Measurements from ENCODE around the gene CEP128.

Gene CEP128

DNA sequence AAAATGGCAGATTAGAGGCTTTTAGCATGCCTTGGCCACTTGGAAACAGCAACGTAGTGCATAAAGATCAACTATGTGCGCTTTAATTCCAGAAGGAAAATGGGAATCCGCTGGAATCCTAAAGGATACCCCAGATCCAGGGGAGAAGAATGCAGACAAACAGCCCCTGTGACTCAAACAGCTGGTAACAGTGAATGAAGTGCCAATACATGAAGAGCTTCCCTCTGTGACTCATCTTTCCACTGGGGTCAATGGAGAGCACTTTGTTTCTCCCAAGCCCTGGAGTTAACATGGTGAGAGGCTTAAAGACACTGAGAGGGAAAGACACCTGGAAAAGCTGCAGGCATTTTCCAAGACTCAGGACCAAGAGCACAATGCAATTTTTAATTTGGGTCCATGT lies 263.1 kb downstream of the CEP128 start (continued):
- no peak for TF ChIP-seq ZNF433 (tag by site-specific recombination; IDR thresholded peaks at IDR 0.05; ENCODE audit: low read depth)

GRCh38 chr14:80669426-80669825 lies 272.1 kb downstream of the CEP128 start:
- CTCF ChIA-PET: no interaction called here
- Histone ChIP-seq H3K4me1 (ENCODE audit: control insufficient read depth, insufficient read depth, low read length) (no peaks in the 10 kb centered on the region), H3K27ac (ENCODE audit: extremely low read depth, low read depth, low read length) (no peak overlapping the region), H3K4me3 (ENCODE audit: low read depth, low read length) (no peak overlapping the region), H3K9me3 (ENCODE audit: control insufficient read depth, insufficient read depth, low read depth, low read length) (no peaks in the 10 kb centered on the region), H3K36me3 (ENCODE audit: control insufficient read depth in 2 of 2, insufficient read depth in 1 of 2, low read length in 2 of 2) (no peaks in the 10 kb centered on the region)
- POLR2A ChIA-PET: no interaction called here
- TF ChIP-seq, protein P1, sequence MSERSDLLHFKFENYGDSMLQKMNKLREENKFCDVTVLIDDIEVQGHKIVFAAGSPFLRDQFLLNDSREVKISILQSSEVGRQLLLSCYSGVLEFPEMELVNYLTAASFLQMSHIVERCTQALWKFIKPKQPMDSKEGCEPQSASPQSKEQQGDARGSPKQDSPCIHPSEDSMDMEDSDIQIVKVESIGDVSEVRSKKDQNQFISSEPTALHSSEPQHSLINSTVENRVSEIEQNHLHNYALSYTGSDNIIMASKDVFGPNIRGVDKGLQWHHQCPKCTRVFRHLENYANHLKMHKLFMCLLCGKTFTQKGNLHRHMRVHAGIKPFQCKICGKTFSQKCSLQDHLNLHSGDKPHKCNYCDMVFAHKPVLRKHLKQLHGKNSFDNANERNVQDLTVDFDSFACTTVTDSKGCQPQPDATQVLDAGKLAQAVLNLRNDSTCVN (tag by site-specific recombination; optimal IDR thresholded peaks at IDR 0.05): no peak
- TF ChIP-seq KLF9 (tag by site-specific recombination; IDR thresholded peaks at IDR 0.05; ENCODE audit: low read depth): no peak
- TF ChIP-seq MYNN (tag by site-specific recombination; IDR thresholded peaks at IDR 0.05; ENCODE audit: borderline replicate concordance): no peak
- no peak for TF ChIP-seq ZNF202 (tag by site-specific recombination; IDR thresholded peaks at IDR 0.05; ENCODE audit: borderline replicate concordance)
- TF ChIP-seq, protein P2, sequence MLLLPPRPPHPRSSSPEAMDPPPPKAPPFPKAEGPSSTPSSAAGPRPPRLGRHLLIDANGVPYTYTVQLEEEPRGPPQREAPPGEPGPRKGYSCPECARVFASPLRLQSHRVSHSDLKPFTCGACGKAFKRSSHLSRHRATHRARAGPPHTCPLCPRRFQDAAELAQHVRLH (tag by site-specific recombination; IDR thresholded peaks at IDR 0.05): no peak
- TF ChIP-seq ZNF600 (tag by site-specific recombination; IDR thresholded peaks at IDR 0.05): no peak
- TF ChIP-seq ZIC2 (tag by site-specific recombination; IDR thresholded peaks at IDR 0.05): no peak
- TF ChIP-seq SETDB1 (IDR thresholded peaks at IDR 0.05; ENCODE audit: insufficient read length, low read length): no peak
- TF ChIP-seq, protein P3, sequence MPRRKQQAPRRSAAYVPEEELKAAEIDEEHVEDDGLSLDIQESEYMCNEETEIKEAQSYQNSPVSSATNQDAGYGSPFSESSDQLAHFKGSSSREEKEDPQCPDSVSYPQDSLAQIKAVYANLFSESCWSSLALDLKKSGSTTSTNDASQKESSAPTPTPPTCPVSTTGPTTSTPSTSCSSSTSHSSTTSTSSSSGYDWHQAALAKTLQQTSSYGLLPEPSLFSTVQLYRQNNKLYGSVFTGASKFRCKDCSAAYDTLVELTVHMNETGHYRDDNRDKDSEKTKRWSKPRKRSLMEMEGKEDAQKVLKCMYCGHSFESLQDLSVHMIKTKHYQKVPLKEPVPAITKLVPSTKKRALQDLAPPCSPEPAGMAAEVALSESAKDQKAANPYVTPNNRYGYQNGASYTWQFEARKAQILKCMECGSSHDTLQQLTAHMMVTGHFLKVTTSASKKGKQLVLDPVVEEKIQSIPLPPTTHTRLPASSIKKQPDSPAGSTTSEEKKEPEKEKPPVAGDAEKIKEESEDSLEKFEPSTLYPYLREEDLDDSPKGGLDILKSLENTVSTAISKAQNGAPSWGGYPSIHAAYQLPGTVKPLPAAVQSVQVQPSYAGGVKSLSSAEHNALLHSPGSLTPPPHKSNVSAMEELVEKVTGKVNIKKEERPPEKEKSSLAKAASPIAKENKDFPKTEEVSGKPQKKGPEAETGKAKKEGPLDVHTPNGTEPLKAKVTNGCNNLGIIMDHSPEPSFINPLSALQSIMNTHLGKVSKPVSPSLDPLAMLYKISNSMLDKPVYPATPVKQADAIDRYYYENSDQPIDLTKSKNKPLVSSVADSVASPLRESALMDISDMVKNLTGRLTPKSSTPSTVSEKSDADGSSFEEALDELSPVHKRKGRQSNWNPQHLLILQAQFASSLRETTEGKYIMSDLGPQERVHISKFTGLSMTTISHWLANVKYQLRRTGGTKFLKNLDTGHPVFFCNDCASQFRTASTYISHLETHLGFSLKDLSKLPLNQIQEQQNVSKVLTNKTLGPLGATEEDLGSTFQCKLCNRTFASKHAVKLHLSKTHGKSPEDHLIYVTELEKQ (tag by site-specific recombination; IDR thresholded peaks at IDR 0.05; ENCODE audit: borderline replicate concordance): no peak
- no peak for TF ChIP-seq ZNF132 (tag by site-specific recombination; IDR thresholded peaks at IDR 0.05; ENCODE audit: borderline replicate concordance)
- no peak for TF ChIP-seq ZNF350 (tag by site-specific recombination; IDR thresholded peaks at IDR 0.05)
- TF ChIP-seq ZNF530 (tag by site-specific recombination; IDR thresholded peaks at IDR 0.05; ENCODE audit: low read depth): no peak
- TF ChIP-seq ZNF629 (tag by site-specific recombination; IDR thresholded peaks at IDR 0.05): no peak
- TF ChIP-seq ZBTB20 (tag by site-specific recombination; IDR thresholded peaks at IDR 0.05): no peak
- no peak for TF ChIP-seq ATF2 (tag by site-specific recombination; IDR thresholded peaks at IDR 0.05; ENCODE audit: low read depth)
- no peak for TF ChIP-seq ZFP3 (tag by site-specific recombination; IDR thresholded peaks at IDR 0.05; ENCODE audit: low read depth)
- TF ChIP-seq ZNF639 (tag by site-specific recombination; IDR thresholded peaks at IDR 0.05): no peak

Data from HEK293 (cell line).